ENCODE data around the gene GPC5. TPM values are rescaled to one million over a fixed set of nuclear protein-coding genes. Genes with fewer than 3 reads are reported as not detected.

The GPC5 gene
- total RNA-seq, 1 donor from 2014 or later: 2.5 TPM

- Mint-ChIP-seq H3K4me3 (no peak overlapping the region), H3K27ac (peak overlapping the region; percentile 64), H3K36me3 (no peaks in the 10 kb centered on the region), H3K9me3 (peaks cover 17% of the 10 kb centered on the region), H3K4me1 (peaks cover 14% of the 10 kb centered on the region), H3K27me3 (ENCODE audit: low read depth) (no peaks in the 10 kb centered on the region)
- no peak for DNase-seq (ENCODE audit: low spot score in 2 of 2, unreplicated experiment in 2 of 2)
- no peak for TF ChIP-seq CTCF (IDR thresholded peaks at IDR 0.05; ENCODE audit: unreplicated experiment)
These were observed 146.3 kb downstream of the GPC5 start for GRCh38 chr13:91544723-91545122.

GRCh38 chr13:91546900-91547299, 148.5 kb downstream of the GPC5 start:
- no peak overlapping the region for H3K4me3 Mint-ChIP-seq
- H3K27ac Mint-ChIP-seq: no peak overlapping the region
- no peaks in the 10 kb centered on the region for H3K27me3 Mint-ChIP-seq (ENCODE audit: low read depth)
- peaks cover 5% of the 10 kb centered on the region for H3K4me1 Mint-ChIP-seq
- no peak for TF ChIP-seq CTCF (IDR thresholded peaks at IDR 0.05; ENCODE audit: unreplicated experiment)
- peaks cover 35% of the 10 kb centered on the region for H3K9me3 Mint-ChIP-seq
- no peaks in the 10 kb centered on the region for H3K36me3 Mint-ChIP-seq
- no peak for DNase-seq (ENCODE audit: low spot score in 2 of 2, unreplicated experiment in 2 of 2)

GRCh38 chr13:91553584-91553983, 155.2 kb downstream of the GPC5 start:
- no peaks in the 10 kb centered on the region for H3K36me3 Mint-ChIP-seq
- H3K9me3 Mint-ChIP-seq: peaks cover 43% of the 10 kb centered on the region
- no peak for TF ChIP-seq CTCF (IDR thresholded peaks at IDR 0.05; ENCODE audit: unreplicated experiment)
- H3K4me1 Mint-ChIP-seq: no peaks in the 10 kb centered on the region
- H3K4me3 Mint-ChIP-seq: no peak overlapping the region
- H3K27me3 Mint-ChIP-seq (ENCODE audit: low read depth): no peaks in the 10 kb centered on the region
- no peak for DNase-seq (ENCODE audit: low spot score in 2 of 2, unreplicated experiment in 2 of 2)
- no peak overlapping the region for H3K27ac Mint-ChIP-seq

GRCh38 chr13:91554101-91554500, 155.7 kb downstream of the GPC5 start:
- H3K9me3 Mint-ChIP-seq: peaks cover 40% of the 10 kb centered on the region
- H3K27me3 Mint-ChIP-seq (ENCODE audit: low read depth): no peaks in the 10 kb centered on the region
- TF ChIP-seq CTCF (IDR thresholded peaks at IDR 0.05; ENCODE audit: unreplicated experiment): no peak
- no peaks in the 10 kb centered on the region for H3K4me1 Mint-ChIP-seq
- no peak for DNase-seq (ENCODE audit: low spot score in 2 of 2, unreplicated experiment in 2 of 2)
- H3K27ac Mint-ChIP-seq: no peak overlapping the region
- no peaks in the 10 kb centered on the region for H3K36me3 Mint-ChIP-seq
- no peak overlapping the region for H3K4me3 Mint-ChIP-seq

- no peak for DNase-seq (ENCODE audit: low spot score in 2 of 2, unreplicated experiment in 2 of 2)
- H3K36me3 Mint-ChIP-seq: no peaks in the 10 kb centered on the region
- H3K4me1 Mint-ChIP-seq: no peaks in the 10 kb centered on the region
- H3K9me3 Mint-ChIP-seq: peaks cover 13% of the 10 kb centered on the region
- TF ChIP-seq CTCF (IDR thresholded peaks at IDR 0.05; ENCODE audit: unreplicated experiment): no peak
- H3K27me3 Mint-ChIP-seq (ENCODE audit: low read depth): peaks cover 6% of the 10 kb centered on the region
- no peak overlapping the region for H3K4me3 Mint-ChIP-seq
- H3K27ac Mint-ChIP-seq: no peak overlapping the region
These were observed 159.1 kb downstream of the GPC5 start for GRCh38 chr13:91557328-91558090.
